ENCODE data around the gene HSPB1. TPM values are rescaled to one million over a fixed set of nuclear protein-coding genes. Genes with fewer than 3 reads are reported as not detected.

Gene HSPB1
- total and polyA plus RNA-seq, 8 donors, result 106 to 752 (median 154) TPM

GRCh38 chr7:76260171-76260703, 42.2 kb upstream of the HSPB1 start:
- peak; percentile 49 to 73 (median 70) for ATAC-seq
- 6 to 7% methylated on average over 20 to 27 of the region's 28 CpGs for WGBS, 2 donors
- no peak for FAIRE-seq
- H3K27me3 ChIP-seq, result no peaks in the 10 kb centered on the region
- TF ChIP-seq CTCF (IDR thresholded peaks at IDR 0.05), result no peak
- intact Hi-C loops (cut with DNase I), result loop anchor here in 2 of 3 donors (5.0 to 10.0 kb wide), 2 partner anchors 75 to 78 kb away; no protein-coding TSS in a partner anchor
- H3K27ac ChIP-seq, result no peak overlapping the region
- H3K36me3 ChIP-seq, result no peaks in the 10 kb centered on the region
- peak in 3 of 6 donors; percentile 48 to 79 (median 65) for DNase-seq
- H3K4me3 ChIP-seq, result peak overlapping the region in 2 of 4 donors; percentile 26 to 46
- H3K4me1 ChIP-seq, result no peaks in the 10 kb centered on the region
- no peaks in the 10 kb centered on the region for H3K9me3 ChIP-seq

GRCh38 chr7:76261329-76261728, 41.1 kb upstream of the HSPB1 start:
- Histone ChIP-seq H3K9me3 (no peaks in the 10 kb centered on the region), H3K4me1 (no peaks in the 10 kb centered on the region), H3K36me3 (no peaks in the 10 kb centered on the region), H3K27ac (no peak overlapping the region), H3K4me3 (no peak overlapping the region), H3K27me3 (no peaks in the 10 kb centered on the region)
- no peak for TF ChIP-seq CTCF (IDR thresholded peaks at IDR 0.05)
- 84 to 86% methylated on average over 9 to 11 of the region's 11 CpGs for WGBS, 2 donors
- FAIRE-seq, result no peak
- no peak for ATAC-seq
- peak in 1 of 6 donors; percentile 61 for DNase-seq
- intact Hi-C loops (cut with DNase I), result loop anchor here in 2 of 3 donors (5.0 to 10.0 kb wide), 2 partner anchors 77 to 79 kb away; no protein-coding TSS in a partner anchor

GRCh38 chr7:76261931-76262330, 40.5 kb upstream of the HSPB1 start:
- intact Hi-C loops (cut with DNase I), result loop anchor here in 2 of 3 donors (5.0 to 10.0 kb wide), 2 partner anchors 77 to 80 kb away; no protein-coding TSS in a partner anchor
- H3K27ac ChIP-seq, result no peak overlapping the region
- 59 to 65% methylated on average over 3 to 4 of the region's 4 CpGs for WGBS, 2 donors
- H3K4me1 ChIP-seq, result peaks cover 1 to 3% (median 2%) of the 10 kb centered on the region in 3 donors
- H3K27me3 ChIP-seq, result peaks cover 0 to 4% (median 0%) of the 10 kb centered on the region in 4 donors
- no peak for TF ChIP-seq CTCF (IDR thresholded peaks at IDR 0.05)
- no peaks in the 10 kb centered on the region for H3K9me3 ChIP-seq
- no peak overlapping the region for H3K4me3 ChIP-seq
- ATAC-seq (no peak), FAIRE-seq (no peak), DNase-seq (no peak)
- H3K36me3 ChIP-seq, result no peaks in the 10 kb centered on the region

- H3K36me3 ChIP-seq, result no peaks in the 10 kb centered on the region
- peaks cover 5 to 7% (median 5%) of the 10 kb centered on the region in 3 donors for H3K4me1 ChIP-seq
- H3K27ac ChIP-seq, result no peak overlapping the region
- no peaks in the 10 kb centered on the region for H3K9me3 ChIP-seq
- TF ChIP-seq CTCF (IDR thresholded peaks at IDR 0.05), result peak in 3 of 4 donors; percentile 33 to 71 (median 66)
- DNase-seq (peak in 4 of 6 donors; percentile 48 to 66 (median 59)), ATAC-seq (peak; percentile 73 to 90 (median 88)), FAIRE-seq (no peak)
- H3K4me3 ChIP-seq, result no peak overlapping the region
- 64 to 65% methylated on average over 7 of the region's 7 CpGs for WGBS, 2 donors
- intact Hi-C loops (cut with DNase I), result loop anchor here in 2 of 3 donors (5.0 to 10.0 kb wide), 2 partner anchors 78 to 81 kb away; no protein-coding TSS in a partner anchor
- peaks cover 0 to 11% (median 0%) of the 10 kb centered on the region in 4 donors for H3K27me3 ChIP-seq
Observed at GRCh38 chr7:76262683-76263402, 39.6 kb upstream of the HSPB1 start.

Data from pancreas (tissue), 10 donors.